AG04449 (cell line): ENCODE data around the gene ADAMTS12.

Experiments used
- CTCF ChIA-PET: fragments of 350-600 bp; formaldehyde crosslinking; extraction: SDS; loops from one replicate; lab custom pipeline; 2021; ENCODE audit warnings: antibody characterized with exemption; lab: Yijun Ruan, JAX
- POLR2A ChIA-PET: fragments of 400-600, 350-600 bp; formaldehyde crosslinking; extraction: SDS; loops from one replicate; lab custom pipeline; 2020; ENCODE audit warnings: antibody characterized with exemption, inconsistent platforms; lab: Yijun Ruan, JAX
- DNase-seq: peaks from one replicate; pipeline ENCODE4 v3.0.0-alpha.2; 2010; ENCODE audit warnings: low read depth, low spot score
- H3K4me3 ChIP-seq: 2 replicates; pipeline ENCODE4 v1.5.1; 2011; ENCODE audit warnings: low read depth, mild to moderate bottlenecking, control low read depth, low read length
- CTCF ChIP-seq: IDR thresholded peaks from one replicate; pipeline ENCODE4 v1.5.1; 2011; ENCODE audit warnings: mild to moderate bottlenecking, moderate library complexity, low read length, control low read depth, inconsistent platforms; ENCODE audit not compliant: insufficient read depth; ENCODE audit errors: missing control alignments

The ADAMTS12 gene

GRCh38 chr5:33650911-33651310, 240.9 kb downstream of the ADAMTS12 start:
- POLR2A ChIA-PET, result interaction anchor here (2.1 to 2.3 kb wide), 2 partner anchors 12 to 241 kb away, joined by 8 to 11 read pairs; partner anchors contain the start of gene ADAMTS12
- no peak for TF ChIP-seq CTCF
- CTCF ChIA-PET, result interaction anchor here (0.9 to 3.8 kb wide), 4 partner anchors 9 to 319 kb away, joined by 5 to 17 read pairs (median 6); no protein-coding TSS in a partner anchor
- DNase-seq, result no peak
- H3K4me3 ChIP-seq, result no peak overlapping the region

GRCh38 chr5:33649549-33650482, 242.0 kb downstream of the ADAMTS12 start:
- no peak for TF ChIP-seq CTCF
- CTCF ChIA-PET, result interaction anchor here (0.8 to 3.8 kb wide), 6 partner anchors 10 to 320 kb away, joined by 3 to 17 read pairs (median 5); no protein-coding TSS in a partner anchor
- DNase-seq, result peak; percentile 83
- POLR2A ChIA-PET, result interaction anchor here (0.6 to 2.3 kb wide), 4 partner anchors 8 to 242 kb away, joined by 3 to 11 read pairs (median 6); partner anchors contain the start of gene ADAMTS12
- peak overlapping the region; percentile 6 for H3K4me3 ChIP-seq

- CTCF ChIA-PET, result interaction anchor here (1.1 kb wide), 1 partner anchor 293 kb away, joined by 3 read pairs; no protein-coding TSS in a partner anchor
- POLR2A ChIA-PET, result no interaction called here
- no peak overlapping the region for H3K4me3 ChIP-seq
- no peak for TF ChIP-seq CTCF
- peak; percentile 23 for DNase-seq
Observed at GRCh38 chr5:33641744-33642505, 249.9 kb downstream of the ADAMTS12 start.

GRCh38 chr5:33639474-33639873, 252.3 kb downstream of the ADAMTS12 start:
- no peak for DNase-seq
- TF ChIP-seq CTCF, result no peak
- ChIA-PET CTCF (no interaction called here), POLR2A (no interaction called here)
- H3K4me3 ChIP-seq, result no peak overlapping the region

- ChIA-PET POLR2A (no interaction called here), CTCF (interaction anchor here (0.9 kb wide), 1 partner anchor 14 kb away, joined by 3 read pairs; no protein-coding TSS in a partner anchor)
- TF ChIP-seq CTCF, result no peak
- no peak overlapping the region for H3K4me3 ChIP-seq
- DNase-seq, result no peak
Observed at GRCh38 chr5:33637011-33637410, 254.8 kb downstream of the ADAMTS12 start.
